Activated CD4-positive, alpha-beta T cell treated with anti-CD3 and anti-CD28 coated beads, Interleukin-10, Interleukin-2, amounts not matched to agents 100 ng/mL and 50 ng/mL, durations not matched to agents 16 hours and 8 hours (primary cell): ENCODE results near the gene MBD3.
A peak's percentile ranks its signal among the peaks of the same experiment; 100 is the strongest.
"Not testable (repeated sequence)": the region's sequence is repeated elsewhere in the genome, so short reads cannot be mapped to it uniquely, and the experiment has no call there.

Source experiments
- DNase-seq: peaks from one replicate; pipeline ENCODE4 v3.0.0-alpha.2; 2020

MBD3 gene

GRCh38 chr19:1568320-1569019, 24.2 kb downstream of the MBD3 start, which contains the start of gene MEX3D:
MEX3D (minus strand) TSS chr19:1568325; CDS start chr19:1568058, 267 bp downstream.
- DNase-seq = peak; percentile 87

- DNase-seq = no peak
Observed at GRCh38 chr19:1567848-1568227, 24.8 kb downstream of the MBD3 start.

DNA sequence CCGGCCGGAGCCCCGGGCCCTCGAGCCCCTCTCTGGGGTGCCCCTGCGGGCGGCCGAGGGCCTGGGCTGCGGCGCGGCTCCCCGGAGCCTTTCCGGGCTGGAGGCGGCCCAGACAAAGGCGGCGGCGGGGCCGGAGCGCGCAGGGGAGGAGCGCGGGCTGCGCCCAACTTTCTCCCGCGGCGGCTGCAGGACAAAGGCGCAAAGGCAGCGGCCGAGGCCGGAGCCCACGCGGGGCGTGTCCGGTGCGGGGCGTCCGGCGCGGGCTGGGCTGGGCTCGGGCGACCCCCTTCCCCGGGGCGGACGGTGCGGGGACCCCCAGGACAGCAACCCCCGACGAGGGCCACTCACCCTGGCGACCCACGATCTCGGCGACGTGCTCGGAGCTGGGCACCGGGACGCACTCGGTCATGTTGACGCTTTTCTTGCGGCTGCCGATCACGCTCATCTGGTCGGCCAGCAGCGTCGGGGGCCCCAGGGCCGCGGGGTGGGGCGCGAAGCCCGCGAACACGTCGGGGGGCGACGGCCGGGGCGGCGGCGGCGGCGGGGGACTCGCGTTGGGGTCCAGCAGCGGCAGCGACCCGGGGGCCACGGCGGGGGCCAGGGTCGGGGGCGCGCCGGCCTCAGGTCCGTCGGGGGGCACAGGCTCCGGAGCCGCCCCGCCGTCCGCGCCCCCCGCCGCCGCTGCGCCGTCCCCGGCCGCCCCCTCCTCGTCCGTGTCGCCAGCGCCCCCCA, 25.4 kb downstream of the MBD3 start:
- no peak for DNase-seq

- no peak for DNase-seq
Observed at GRCh38 chr19:1566392-1567115, 26.1 kb downstream of the MBD3 start.

DNA sequence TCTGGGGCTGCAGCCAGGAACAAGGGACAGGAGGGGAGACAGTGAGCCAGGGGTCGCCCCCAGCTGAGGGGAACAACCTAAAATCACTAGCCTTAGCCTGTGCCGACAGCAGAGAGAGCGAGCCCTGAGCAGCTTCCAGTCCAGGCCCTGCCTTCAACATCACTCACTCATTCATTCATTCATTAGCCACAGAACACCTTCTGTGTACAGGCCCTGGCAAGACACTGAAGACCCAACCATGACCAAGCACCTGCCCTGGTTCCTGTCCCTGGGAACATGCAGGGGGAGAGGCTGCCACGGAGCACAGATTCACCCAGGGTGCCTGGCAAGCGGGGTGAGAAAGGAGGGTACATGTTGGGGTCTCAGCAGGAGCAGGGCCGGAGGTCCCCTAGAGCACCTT, 29.4 kb downstream of the MBD3 start:
- no peak for DNase-seq

- DNase-seq = no peak
Observed at GRCh38 chr19:1561236-1561842, 31.3 kb downstream of the MBD3 start.

DNA sequence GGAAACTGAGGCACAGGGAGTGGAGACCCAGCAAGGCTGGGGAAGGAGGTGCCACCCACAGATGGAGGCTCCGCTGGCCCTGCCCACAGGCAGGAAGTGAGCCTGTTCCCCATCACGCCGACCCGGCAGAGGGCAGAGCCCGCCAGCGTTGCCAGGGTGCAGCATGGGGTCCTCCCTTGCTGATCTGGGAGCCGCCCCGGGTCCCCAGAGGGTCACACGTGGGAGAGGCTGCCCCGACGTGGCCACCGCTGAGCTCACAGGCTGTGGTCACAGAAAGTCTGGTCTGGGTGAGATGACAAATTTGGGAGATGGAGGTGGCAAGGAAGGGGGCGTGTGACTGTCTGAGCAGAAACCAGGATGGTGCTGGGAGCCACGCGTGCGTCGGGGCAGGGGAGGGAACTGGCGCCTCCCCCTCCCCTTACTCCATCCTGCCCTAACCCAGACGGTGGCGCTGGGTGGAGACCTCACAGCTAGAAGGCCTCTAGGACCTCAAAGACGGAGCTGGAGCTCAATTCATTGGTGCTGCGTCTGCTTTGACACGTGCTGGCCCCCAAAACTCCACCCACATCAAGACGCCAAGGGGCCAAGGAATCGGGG, 32.3 kb downstream of the MBD3 start:
- DNase-seq = no peak

DNA sequence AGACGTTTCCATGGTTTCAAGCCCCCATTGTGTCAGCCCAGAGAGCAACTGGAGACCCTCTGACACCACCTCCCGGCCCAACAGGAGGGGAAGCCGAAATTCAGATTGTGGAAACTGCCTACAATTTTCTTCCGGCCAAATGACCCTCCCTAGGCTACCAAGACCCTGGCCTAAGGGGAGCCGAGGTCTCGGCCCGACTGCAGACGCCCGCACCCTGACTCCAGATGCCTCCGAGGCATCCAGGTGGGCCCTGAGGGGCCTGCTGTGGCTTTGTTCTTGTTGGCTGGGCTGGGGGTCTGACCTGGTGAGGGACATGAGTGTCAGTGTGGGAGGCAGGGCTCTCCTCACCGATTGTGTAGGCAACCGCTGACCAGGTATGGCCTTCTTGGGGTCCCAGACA, 34.1 kb downstream of the MBD3 start:
- DNase-seq = no peak

DNA sequence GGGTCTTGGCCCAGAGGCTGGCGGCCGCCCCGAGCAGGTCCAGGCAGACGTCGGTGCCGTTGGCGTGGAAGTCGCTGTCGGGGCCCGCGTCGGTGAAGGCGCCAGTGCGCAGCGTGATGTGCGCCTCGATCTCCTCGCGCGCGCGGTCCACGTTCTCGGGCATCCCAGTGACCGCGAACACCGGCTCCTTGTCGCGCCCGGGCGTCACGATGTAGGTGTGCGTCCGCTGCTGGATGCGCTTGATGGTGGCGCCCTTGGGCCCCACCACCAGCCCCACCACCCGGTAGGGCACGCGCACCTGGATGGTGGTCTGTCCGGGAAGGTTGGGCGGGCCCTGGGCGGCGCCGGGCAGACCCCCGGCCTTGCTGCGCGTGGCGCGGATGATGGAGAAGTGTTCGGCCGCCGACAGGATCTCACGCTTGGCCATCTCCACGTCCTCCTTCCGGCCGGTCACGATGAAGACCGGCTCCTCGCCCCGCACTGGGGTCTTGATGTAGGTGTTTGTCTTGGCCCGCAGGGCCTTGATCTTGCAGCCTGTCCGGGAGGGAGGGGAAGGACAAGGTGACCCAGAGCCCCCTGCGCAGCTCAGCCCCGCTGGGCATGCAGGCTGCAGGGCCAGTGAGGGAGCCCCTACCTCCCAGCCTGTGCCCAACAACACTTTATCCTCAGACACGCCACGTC, 36.1 kb downstream of the MBD3 start:
- no peak for DNase-seq

GRCh38 chr19:1555487-1556389, 36.9 kb downstream of the MBD3 start:
- no peak for DNase-seq

- DNase-seq = no peak
Observed at GRCh38 chr19:1554968-1555367, 37.7 kb downstream of the MBD3 start.

GRCh38 chr19:1553415-1553814, 39.2 kb downstream of the MBD3 start:
- no peak for DNase-seq

GRCh38 chr19:1551068-1552040, 41.3 kb downstream of the MBD3 start:
- no peak for DNase-seq

- DNase-seq = no peak
Observed at GRCh38 chr19:1549332-1549945, 43.2 kb downstream of the MBD3 start.

DNA sequence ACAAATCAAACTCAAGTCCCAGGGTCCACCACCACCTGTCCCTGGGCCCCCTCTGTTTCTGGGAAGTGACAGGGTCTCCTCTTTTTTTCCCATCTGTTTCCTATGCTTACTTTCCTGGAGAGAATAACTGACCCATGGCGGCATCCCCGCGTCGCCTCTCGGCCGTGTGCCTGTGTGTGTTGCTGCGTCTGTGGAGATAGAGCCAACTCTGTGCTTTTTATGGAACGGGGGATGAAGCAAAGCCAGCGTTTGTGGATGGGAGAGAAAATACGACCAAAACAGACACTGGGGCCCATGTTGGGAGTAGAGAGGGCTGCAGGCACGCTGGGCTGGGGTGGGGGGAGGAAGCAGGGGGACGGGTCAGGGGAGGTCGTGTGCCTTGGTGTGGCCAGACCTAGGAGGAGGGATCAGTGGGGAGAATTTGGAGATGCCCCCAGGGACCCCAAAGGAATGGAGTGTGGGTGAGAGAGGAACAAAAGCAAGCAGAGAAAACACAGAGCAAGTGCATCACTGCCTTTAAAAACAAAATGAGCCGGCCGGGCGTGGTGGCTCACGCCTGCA, 52.2 kb downstream of the MBD3 start:
- no peak for DNase-seq

GRCh38 chr19:1539749-1540148, 52.9 kb downstream of the MBD3 start:
- DNase-seq = not testable (repeated sequence)

- no peak for DNase-seq
Observed at GRCh38 chr19:1538978-1539377, 53.7 kb downstream of the MBD3 start.

- not testable (repeated sequence) for DNase-seq
Observed at GRCh38 chr19:1535699-1536098, 57.0 kb downstream of the MBD3 start.

- no peak for DNase-seq
Observed at GRCh38 chr19:1534972-1535371, 57.7 kb downstream of the MBD3 start.
